ENCODE data around the gene PRKACA.
"Not testable (repeated sequence)": the region's sequence is repeated elsewhere in the genome, so short reads cannot be mapped to it uniquely, and the experiment has no call there.

The PRKACA gene

GRCh38 chr19:14066134-14066533 is 51.4 kb downstream of the PRKACA start:
- DNase-seq (ENCODE audit: low read depth): no peak

- DNase-seq (ENCODE audit: low read depth): no peak
These were observed 54.5 kb downstream of the PRKACA start for GRCh38 chr19:14063105-14063504.

GRCh38 chr19:14062558-14062855 is 55.1 kb downstream of the PRKACA start:
- no peak for DNase-seq (ENCODE audit: low read depth)

- no peak for DNase-seq (ENCODE audit: low read depth)
These were observed 55.6 kb downstream of the PRKACA start, which contains the start of gene PALM3 for GRCh38 chr19:14061751-14062557. PALM3 (minus strand) TSS chr19:14062076; CDS start chr19:14061980, 96 bp downstream.

- no peak for DNase-seq (ENCODE audit: low read depth)
These were observed 56.3 kb downstream of the PRKACA start for GRCh38 chr19:14061081-14061749.

GRCh38 chr19:14059652-14060155 is 57.9 kb downstream of the PRKACA start:
- DNase-seq (ENCODE audit: low read depth): no peak

GRCh38 chr19:14059093-14059480 is 58.5 kb downstream of the PRKACA start:
- peak; percentile 30 for DNase-seq (ENCODE audit: low read depth)

- DNase-seq (ENCODE audit: low read depth): no peak
These were observed 59.1 kb downstream of the PRKACA start for GRCh38 chr19:14058182-14059092.

GRCh38 chr19:14056741-14057356 is 60.7 kb downstream of the PRKACA start:
- no peak for DNase-seq (ENCODE audit: low read depth)

GRCh38 chr19:14056069-14056666 is 61.4 kb downstream of the PRKACA start:
- no peak for DNase-seq (ENCODE audit: low read depth)

GRCh38 chr19:14055396-14055795 is 62.2 kb downstream of the PRKACA start:
- no peak for DNase-seq (ENCODE audit: low read depth)

GRCh38 chr19:14054721-14055120 is 62.8 kb downstream of the PRKACA start:
- no peak for DNase-seq (ENCODE audit: low read depth)

- DNase-seq (ENCODE audit: low read depth): no peak
These were observed 63.5 kb downstream of the PRKACA start for GRCh38 chr19:14054099-14054498.

GRCh38 chr19:14053500-14053899 is 64.1 kb downstream of the PRKACA start:
- DNase-seq (ENCODE audit: low read depth): no peak

- no peak for DNase-seq (ENCODE audit: low read depth)
These were observed 64.5 kb downstream of the PRKACA start for GRCh38 chr19:14053032-14053431.

GRCh38 chr19:14052470-14052869 is 65.1 kb downstream of the PRKACA start:
- DNase-seq (ENCODE audit: low read depth): no peak

GRCh38 chr19:14051980-14052379 is 65.6 kb downstream of the PRKACA start:
- no peak for DNase-seq (ENCODE audit: low read depth)

- DNase-seq (ENCODE audit: low read depth): not testable (repeated sequence)
These were observed 66.6 kb downstream of the PRKACA start for GRCh38 chr19:14050961-14051360.

GRCh38 chr19:14050512-14050911 is 67.0 kb downstream of the PRKACA start:
- no peak for DNase-seq (ENCODE audit: low read depth)

GRCh38 chr19:14048443-14049153 is 69.0 kb downstream of the PRKACA start:
- peak; percentile 73 for DNase-seq (ENCODE audit: low read depth)

GRCh38 chr19:14047866-14048265 is 69.7 kb downstream of the PRKACA start:
- DNase-seq (ENCODE audit: low read depth): not testable (repeated sequence)

Measured in activated T-cell treated with anti-CD3 and anti-CD28 coated beads for 24 hours (primary cell).